ENCODE results near the gene HSPA1L.

DNA sequence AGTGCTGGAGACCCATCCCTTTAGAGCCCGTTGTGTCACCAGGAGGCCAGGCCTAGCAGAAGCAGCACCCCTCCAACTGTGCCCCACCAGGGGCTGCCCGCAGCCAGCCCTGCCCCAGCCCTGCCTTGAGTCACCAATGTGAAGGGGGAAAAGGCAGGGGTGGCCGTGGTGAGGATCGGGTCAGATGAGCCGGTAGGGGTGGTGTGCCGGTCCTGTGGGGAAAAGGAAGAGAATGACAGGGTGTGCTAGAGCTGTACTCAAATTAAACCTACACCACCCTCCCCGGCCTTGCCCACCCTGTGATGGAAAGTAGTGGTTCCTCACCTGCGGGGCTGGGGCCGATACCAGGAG, 49.5 kb downstream of the HSPA1L start:
- TF ChIP-seq, protein P1, sequence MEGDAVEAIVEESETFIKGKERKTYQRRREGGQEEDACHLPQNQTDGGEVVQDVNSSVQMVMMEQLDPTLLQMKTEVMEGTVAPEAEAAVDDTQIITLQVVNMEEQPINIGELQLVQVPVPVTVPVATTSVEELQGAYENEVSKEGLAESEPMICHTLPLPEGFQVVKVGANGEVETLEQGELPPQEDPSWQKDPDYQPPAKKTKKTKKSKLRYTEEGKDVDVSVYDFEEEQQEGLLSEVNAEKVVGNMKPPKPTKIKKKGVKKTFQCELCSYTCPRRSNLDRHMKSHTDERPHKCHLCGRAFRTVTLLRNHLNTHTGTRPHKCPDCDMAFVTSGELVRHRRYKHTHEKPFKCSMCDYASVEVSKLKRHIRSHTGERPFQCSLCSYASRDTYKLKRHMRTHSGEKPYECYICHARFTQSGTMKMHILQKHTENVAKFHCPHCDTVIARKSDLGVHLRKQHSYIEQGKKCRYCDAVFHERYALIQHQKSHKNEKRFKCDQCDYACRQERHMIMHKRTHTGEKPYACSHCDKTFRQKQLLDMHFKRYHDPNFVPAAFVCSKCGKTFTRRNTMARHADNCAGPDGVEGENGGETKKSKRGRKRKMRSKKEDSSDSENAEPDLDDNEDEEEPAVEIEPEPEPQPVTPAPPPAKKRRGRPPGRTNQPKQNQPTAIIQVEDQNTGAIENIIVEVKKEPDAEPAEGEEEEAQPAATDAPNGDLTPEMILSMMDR (conservative IDR thresholded peaks at IDR 0.05; ENCODE audit: low read depth, low read length) = no peak
- TF ChIP-seq EZH2 (IDR thresholded peaks at IDR 0.05; ENCODE audit: borderline replicate concordance, low read depth, low read length, poor library complexity, severe bottlenecking) = no peak
